GM13976 (cell line): ENCODE results near the gene TRIM50.

ENCODE experiments used
- DNase-seq: peaks from one replicate; pipeline ENCODE4 v3.0.0; 2012; ENCODE audit warnings: low spot score
- CTCF ChIP-seq: IDR thresholded peaks from 2 replicates; pipeline ENCODE4 v1.5.1; 2012; ENCODE audit warnings: borderline replicate concordance, mild to moderate bottlenecking; ENCODE audit not compliant: insufficient read depth; ENCODE audit errors: extremely low read depth, missing control alignments, control extremely low read depth
- in situ Hi-C: fragments of 300-500 bp; cut with MboI; formaldehyde crosslinking; loops from one replicate; pipeline ENCODE4 v1.12.0; 2022; ENCODE audit warnings: low sequenced_read_pairs, mixed read lengths, inconsistent platforms; ENCODE audit not compliant: unreplicated experiment

The TRIM50 gene

GRCh38 chr7:73351447-73352167 is 23.7 kb upstream of the TRIM50 start:
- no peak for DNase-seq
- no peak for TF ChIP-seq CTCF
- in situ Hi-C loops = no loop called here

GRCh38 chr7:73350306-73351068 is 22.6 kb upstream of the TRIM50 start:
- TF ChIP-seq CTCF = no peak
- in situ Hi-C loops = no loop called here
- no peak for DNase-seq

- no peak for DNase-seq
- in situ Hi-C loops = no loop called here
- no peak for TF ChIP-seq CTCF
Measured at GRCh38 chr7:73349763-73350162, 21.9 kb upstream of the TRIM50 start.

GRCh38 chr7:73345951-73346350 is 18.1 kb upstream of the TRIM50 start:
- no peak for DNase-seq
- TF ChIP-seq CTCF = no peak

GRCh38 chr7:73345538-73345937 is 17.7 kb upstream of the TRIM50 start:
- no peak for TF ChIP-seq CTCF
- DNase-seq = no peak
- in situ Hi-C loops = no loop called here

More at GRCh38 chr7:73345951-73346350, 18.1 kb upstream of the TRIM50 start:
- in situ Hi-C loops = no loop called here

- in situ Hi-C loops = no loop called here
- TF ChIP-seq CTCF = no peak
- no peak for DNase-seq
Measured at GRCh38 chr7:73343671-73344380, 15.9 kb upstream of the TRIM50 start.
